Stimulated activated CD4-positive, alpha-beta T cell treated with anti-CD3 and anti-CD28 coated beads, Interleukin-4, amount 100 ng/mL, for 4 hours (primary cell): ENCODE results near the gene DBI.
"Not testable (repeated sequence)": the region's sequence is repeated elsewhere in the genome, so short reads cannot be mapped to it uniquely, and the experiment has no call there.

ENCODE experiments used
- DNase-seq, 2 experiments: peaks; one replicate each; pipeline ENCODE4 v3.0.0-alpha.2; 2020

DBI gene

GRCh38 chr2:119366161-119366648, 572 bp upstream of the DBI start:
- no peak for DNase-seq

DNA sequence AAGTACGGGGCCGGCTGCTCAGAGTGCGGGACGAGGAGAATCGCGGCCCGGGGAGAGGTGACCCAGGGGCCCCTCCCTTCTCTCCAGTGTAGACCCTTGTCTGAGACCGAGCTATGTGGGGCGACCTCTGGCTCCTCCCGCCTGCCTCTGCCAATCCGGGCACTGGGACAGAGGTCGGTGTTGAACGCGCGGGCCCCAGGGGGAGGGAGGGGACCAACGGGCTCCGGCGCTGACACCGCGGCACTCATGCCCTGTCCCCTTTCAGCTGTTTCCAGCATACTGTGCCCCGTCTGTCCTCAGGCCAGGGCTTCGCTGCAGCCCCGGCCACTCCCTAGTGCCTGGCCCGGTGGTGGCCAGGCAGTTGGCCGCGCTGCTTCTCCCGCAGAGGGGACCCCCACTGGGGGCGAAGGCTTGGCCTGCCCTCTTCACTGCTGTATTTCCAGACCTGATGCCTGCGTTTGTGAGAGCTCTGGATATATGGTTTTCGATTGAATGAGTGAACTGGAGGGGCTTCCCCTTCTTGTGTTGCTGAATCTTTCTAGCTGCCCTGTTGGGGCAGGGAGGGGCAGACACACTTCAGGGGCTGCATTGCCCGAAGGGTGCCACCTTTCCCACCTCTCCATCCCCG, 809 bp downstream of the DBI start:
- DNase-seq: peak; percentile 14 to 41

- DNase-seq: no peak
These were observed 3.1 kb downstream of the DBI start for GRCh38 chr2:119369845-119370244.

- DNase-seq: no peak
These were observed 4.3 kb downstream of the DBI start for GRCh38 chr2:119371111-119371510.

GRCh38 chr2:119372778-119373568, 6.2 kb downstream of the DBI start:
- DNase-seq: no peak

DNA sequence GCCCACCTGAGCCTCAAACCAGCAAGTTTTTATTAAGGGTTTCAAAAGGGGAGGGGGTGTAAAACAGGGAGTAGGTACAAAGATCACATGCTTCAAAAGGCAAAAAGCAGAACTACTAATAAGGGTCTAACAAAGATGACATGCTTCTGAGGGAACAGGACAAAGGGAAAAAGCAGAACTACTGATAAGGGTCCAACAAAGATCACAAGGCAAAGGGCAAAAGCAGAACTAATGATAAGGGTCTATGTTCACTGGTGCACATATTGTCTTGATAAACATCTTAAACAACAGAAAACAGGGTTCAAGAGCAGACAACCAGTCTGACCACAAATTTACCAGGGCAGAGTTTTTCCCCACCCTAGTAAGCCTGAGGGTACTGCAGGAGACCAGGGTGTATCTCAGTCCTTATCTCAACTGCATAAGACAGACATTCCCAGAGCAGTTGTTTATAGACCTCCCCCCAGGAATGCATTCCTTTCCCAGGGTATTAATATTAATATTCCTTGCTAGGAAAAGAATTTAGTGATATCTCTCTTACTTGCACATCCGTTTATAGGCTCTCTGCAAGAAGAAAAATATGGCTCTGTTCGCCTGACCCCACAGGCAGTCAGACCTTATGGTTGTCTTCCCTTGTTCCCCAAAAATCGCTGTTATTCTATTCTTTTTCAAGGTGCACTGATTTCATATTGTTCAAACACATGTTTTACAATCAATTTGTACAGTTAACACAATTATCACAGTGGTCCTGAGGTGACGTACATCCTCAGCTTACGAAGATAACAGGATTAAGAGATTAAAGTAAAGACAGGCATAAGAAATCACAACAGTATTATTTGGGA, 7.3 kb downstream of the DBI start:
- not testable (repeated sequence) for DNase-seq

- DNase-seq: not testable (repeated sequence)
These were observed 9.6 kb downstream of the DBI start for GRCh38 chr2:119376406-119376805.

- DNase-seq: no peak
These were observed 10.0 kb downstream of the DBI start for GRCh38 chr2:119376810-119377209.

DNA sequence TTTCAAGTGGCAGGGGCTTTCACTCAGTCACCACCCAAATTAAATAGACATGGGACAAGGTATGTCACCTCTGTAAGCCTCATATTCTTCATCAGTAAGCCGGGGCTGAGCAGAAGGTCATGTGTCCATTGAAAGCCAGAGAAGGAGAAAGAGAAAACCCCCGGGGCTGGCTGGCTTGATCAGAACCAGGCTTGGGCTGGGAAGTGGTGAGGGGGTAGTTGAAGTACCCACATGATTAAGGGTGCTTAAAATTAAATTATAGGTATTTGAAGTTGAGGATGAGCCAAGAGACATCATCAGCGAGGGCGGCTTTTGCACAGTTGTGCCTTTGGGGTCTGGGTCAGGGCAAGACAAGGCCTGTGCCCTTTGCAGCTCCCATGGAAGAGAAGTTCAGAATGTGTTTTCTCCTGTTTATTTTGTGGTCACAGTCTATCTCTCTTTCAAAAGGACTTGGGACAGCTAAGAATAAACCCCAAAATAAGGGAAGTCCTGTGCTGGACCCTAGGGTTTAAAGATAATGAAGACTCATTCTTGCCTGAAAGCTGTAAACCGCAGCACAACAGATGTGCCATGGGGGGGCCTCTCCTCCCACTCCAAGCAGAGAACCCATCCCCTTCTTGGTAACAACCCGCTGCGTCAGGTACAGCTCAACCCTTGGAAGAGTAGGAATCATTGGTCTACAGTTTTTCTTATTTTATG, 10.7 kb downstream of the DBI start:
- DNase-seq: no peak

GRCh38 chr2:119377993-119378345, 11.2 kb downstream of the DBI start:
- DNase-seq: no peak

DNA sequence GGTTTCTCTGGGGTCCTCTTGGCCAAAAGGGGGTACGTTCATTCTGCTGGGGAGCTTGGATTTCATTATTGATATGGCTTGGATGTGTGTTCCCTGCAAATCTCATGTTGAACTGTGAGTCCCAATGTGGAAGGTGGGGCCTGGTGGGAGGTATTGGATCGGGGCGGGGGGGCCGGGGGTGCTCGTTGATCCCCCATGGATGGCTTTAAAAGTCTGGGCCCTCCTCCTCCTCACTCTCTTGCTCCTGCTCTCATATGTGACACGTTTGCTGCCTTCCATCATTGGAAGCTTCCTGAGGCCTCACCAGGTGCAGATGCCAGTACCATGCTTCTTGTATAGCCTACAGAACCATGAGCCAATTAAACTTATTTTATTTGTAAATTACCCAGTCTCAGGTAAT, 11.8 kb downstream of the DBI start:
- no peak for DNase-seq

DNA sequence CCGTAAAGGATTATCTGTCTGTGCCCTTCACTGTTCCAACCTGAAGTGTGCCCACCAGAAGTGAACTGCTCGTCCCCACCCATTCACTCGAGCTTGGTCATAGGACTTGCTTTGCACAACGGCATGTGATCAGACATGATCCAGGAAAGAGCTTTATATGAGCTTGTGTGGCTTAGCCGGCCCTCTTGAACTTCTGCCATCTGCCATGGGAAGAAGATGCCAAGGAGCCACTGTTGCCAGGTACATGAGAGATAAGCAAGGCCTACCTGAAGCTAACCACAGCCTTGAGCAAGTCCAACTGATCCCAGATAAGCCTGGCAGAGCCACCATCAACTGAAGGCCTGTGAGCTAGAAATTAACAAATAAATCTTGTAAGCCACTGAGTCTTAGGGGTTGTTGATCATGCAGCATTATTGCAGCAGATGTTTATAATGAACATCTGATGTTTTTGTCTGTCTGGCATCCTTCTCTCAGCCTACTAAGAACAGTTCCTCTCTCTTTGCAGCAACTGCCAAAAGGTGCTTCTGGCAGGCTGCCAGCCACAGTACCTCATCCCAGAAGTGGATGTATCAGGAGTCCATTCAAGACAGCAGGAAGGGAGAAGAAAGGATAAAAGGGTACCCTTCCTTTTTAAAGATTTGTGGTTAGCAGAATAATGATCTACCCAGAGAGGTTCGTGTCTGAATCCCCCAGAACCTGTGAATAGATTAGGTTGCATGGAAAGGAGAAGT, 16.8 kb downstream of the DBI start:
- no peak for DNase-seq

DNA sequence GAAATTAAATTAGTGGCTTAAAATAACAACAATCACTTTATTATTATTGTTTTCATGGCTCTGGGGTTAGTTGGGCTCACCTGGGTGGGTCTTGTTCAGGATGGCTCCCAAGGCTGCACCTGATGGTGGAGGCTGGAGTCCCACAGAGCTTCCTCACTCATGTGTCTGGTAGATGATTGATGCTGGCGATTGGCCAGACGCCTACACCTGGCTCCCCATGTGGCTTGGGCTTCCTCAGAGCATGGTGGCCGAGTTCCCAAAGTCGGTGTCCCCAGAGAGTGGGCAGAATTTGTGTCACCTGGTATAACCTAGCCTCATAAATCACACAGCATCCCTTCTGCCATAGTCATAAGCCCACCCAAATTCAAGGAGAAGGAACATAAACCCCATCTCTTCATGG, 18.2 kb downstream of the DBI start:
- no peak for DNase-seq

- no peak for DNase-seq
These were observed 18.7 kb downstream of the DBI start for GRCh38 chr2:119385466-119385865.

DNA sequence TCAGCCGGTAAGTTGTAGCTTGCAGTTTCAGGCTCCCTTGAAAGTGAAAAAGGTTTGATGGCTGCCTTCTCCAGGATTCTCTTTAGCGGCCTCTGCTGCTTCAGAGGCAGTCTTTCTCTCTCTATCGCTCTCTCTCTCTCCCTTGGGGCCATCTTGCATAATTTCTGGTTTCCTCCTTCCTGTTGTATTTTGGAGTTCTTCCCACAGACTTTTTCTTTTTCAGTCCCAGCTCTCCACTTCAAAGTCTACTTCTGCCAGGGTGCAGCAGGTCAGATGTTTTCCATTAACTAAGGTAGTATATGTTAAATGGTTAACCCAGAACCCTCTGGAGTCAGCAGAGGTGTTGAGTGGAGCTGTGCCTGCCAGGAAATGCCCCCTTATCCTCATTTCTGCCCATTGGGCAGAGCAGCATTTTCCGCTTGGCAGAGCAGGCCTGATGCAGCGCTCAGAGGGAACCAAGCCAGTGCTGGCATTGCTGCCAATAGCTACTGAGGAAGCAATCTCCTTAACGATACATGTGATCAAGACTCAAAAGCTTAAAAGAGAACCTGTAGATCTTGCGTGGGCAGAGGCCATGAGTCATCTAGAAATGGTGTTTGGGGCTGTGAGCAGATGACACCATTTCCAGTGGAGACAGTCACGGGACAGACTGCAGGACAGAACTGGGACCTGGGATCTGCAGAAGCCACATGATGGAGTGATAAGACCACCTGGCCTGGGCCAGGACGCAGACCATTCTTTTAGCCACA, 20.8 kb downstream of the DBI start:
- DNase-seq: peak in 1 of 2 experiments; percentile 34

- no peak for DNase-seq
These were observed 23.0 kb downstream of the DBI start for GRCh38 chr2:119389615-119390306.

GRCh38 chr2:119393971-119394748, 27.4 kb downstream of the DBI start:
- no peak for DNase-seq

DNA sequence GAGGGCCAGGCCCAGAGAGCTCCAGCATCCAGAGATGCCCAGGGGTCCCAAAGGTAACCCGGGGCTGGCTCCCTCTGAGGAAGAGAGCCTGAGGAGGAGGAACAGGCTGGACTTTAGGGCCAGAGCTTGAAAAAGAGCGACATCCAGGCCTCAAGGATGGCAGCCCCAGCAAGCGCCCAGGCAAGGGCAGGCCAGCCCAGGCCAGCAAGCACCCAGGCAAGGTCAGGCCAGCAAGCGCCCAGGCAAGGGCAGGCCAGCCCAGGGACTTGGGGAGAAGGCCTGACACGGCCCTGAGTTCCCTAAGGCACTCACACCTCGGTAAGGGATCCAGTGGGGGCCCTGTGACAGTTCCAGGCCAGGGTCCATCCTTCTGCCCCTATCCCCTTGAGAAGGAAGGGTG, 30.4 kb downstream of the DBI start:
- DNase-seq: no peak

- no peak for DNase-seq
These were observed 35.3 kb downstream of the DBI start for GRCh38 chr2:119402106-119402505.
